ENCODE measurements around the gene POLG.

GRCh38 chr15:89307046-89307587 is 27.5 kb downstream of the POLG start:
- TF ChIP-seq CTCF (IDR thresholded peaks at IDR 0.05), result no peak
- TF ChIP-seq POLR2A (IDR thresholded peaks at IDR 0.05), result no peak
